Bronchial epithelial cell (primary cell): ENCODE results near the gene PRTFDC1. TPM values are rescaled to one million over a fixed set of nuclear protein-coding genes. Genes with fewer than 3 reads are reported as not detected.
A peak's percentile ranks its signal among the peaks of the same experiment; 100 is the strongest.

ENCODE experiments used
- DNase-seq: peaks from one replicate; pipeline ENCODE4 v3.0.0-alpha.2; 2010; ENCODE audit warnings: low read depth
- FAIRE-seq: peaks from 2 replicates; lab custom pipeline; 2011; peaks lifted over from hg19 to GRCh38; lab: Jason Lieb, UNC
- H3K27me3 ChIP-seq: 2 replicates; pipeline ENCODE4 v1.5.1; 2011; ENCODE audit warnings: low read length; ENCODE audit not compliant: control insufficient read depth, insufficient read depth
- H3K36me3 ChIP-seq: 2 replicates; pipeline ENCODE4 v1.5.1; 2011; ENCODE audit warnings: low read length; ENCODE audit not compliant: control insufficient read depth, insufficient read depth
- H3K4me3 ChIP-seq: 2 replicates; pipeline ENCODE4 v1.5.1; 2011; ENCODE audit warnings: mild to moderate bottlenecking, low read depth, low read length, control low read depth
- CTCF ChIP-seq: IDR thresholded peaks from 2 replicates; pipeline ENCODE4 v1.5.1; 2011; ENCODE audit warnings: mild to moderate bottlenecking, moderate library complexity, low read length, control low read depth, inconsistent platforms; ENCODE audit not compliant: insufficient read depth, severe bottlenecking
- total RNA-seq: library from RNA; depleted of rRNA; stranded (reverse); fragments of >200 nt; gene quantifications from 2 replicates; pipeline ENCODE4 v1.2.1, GENCODE V29; 2014

Gene PRTFDC1
- total RNA-seq, 1 donor from 2014 or later: 5.5 TPM

GRCh38 chr10:24847112-24848070 is 105.0 kb downstream of the PRTFDC1 start:
- H3K27me3 ChIP-seq: no peaks in the 10 kb centered on the region
- no peak for DNase-seq
- TF ChIP-seq CTCF: no peak
- no peaks in the 10 kb centered on the region for H3K36me3 ChIP-seq
- H3K4me3 ChIP-seq: no peak overlapping the region
- FAIRE-seq: peak; percentile 83

- Histone ChIP-seq H3K4me3 (no peak overlapping the region), H3K36me3 (no peaks in the 10 kb centered on the region), H3K27me3 (no peaks in the 10 kb centered on the region)
- no peak for TF ChIP-seq CTCF
- DNase-seq (no peak), FAIRE-seq (no peak)
Observed at GRCh38 chr10:24844742-24845141, 107.7 kb downstream of the PRTFDC1 start.

- H3K27me3 ChIP-seq: no peaks in the 10 kb centered on the region
- no peak overlapping the region for H3K4me3 ChIP-seq
- H3K36me3 ChIP-seq: no peaks in the 10 kb centered on the region
- DNase-seq: peak; percentile 40
- no peak for TF ChIP-seq CTCF
- FAIRE-seq: peak; percentile 55
Observed at GRCh38 chr10:24843256-24843655, 109.2 kb downstream of the PRTFDC1 start.

- DNase-seq (no peak), FAIRE-seq (no peak)
- Histone ChIP-seq H3K36me3 (no peaks in the 10 kb centered on the region), H3K4me3 (no peak overlapping the region), H3K27me3 (no peaks in the 10 kb centered on the region)
- TF ChIP-seq CTCF: no peak
Observed at GRCh38 chr10:24842856-24843255, 109.5 kb downstream of the PRTFDC1 start.

- no peak for DNase-seq
- H3K27me3 ChIP-seq: no peaks in the 10 kb centered on the region
- H3K36me3 ChIP-seq: no peaks in the 10 kb centered on the region
- no peak for TF ChIP-seq CTCF
- no peak overlapping the region for H3K4me3 ChIP-seq
- peak; percentile 28 for FAIRE-seq
Observed at GRCh38 chr10:24841530-24841929, 110.9 kb downstream of the PRTFDC1 start.
